Measurements from ENCODE around the gene LAMA5.

DNA sequence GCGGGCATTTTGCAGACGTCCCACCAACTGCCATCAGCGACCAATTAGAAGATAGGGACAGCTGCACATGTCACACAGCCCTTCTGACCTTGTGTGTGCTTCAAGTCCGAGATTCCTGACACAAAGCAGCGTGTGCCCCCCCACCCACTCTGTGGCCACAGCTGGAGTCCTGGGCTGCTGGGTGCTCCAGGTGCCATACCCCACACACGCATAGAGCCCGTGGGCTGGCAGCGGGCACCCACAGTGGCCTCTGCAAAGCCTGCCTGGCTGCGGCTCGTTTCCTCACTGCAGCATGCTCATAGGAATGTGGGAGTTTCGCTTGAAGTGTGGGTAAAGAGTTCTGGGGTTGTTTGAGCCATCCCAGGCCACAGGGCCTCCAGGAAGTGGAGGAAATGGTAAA is 66.8 kb downstream of the LAMA5 start:
- TF ChIP-seq, protein P1, sequence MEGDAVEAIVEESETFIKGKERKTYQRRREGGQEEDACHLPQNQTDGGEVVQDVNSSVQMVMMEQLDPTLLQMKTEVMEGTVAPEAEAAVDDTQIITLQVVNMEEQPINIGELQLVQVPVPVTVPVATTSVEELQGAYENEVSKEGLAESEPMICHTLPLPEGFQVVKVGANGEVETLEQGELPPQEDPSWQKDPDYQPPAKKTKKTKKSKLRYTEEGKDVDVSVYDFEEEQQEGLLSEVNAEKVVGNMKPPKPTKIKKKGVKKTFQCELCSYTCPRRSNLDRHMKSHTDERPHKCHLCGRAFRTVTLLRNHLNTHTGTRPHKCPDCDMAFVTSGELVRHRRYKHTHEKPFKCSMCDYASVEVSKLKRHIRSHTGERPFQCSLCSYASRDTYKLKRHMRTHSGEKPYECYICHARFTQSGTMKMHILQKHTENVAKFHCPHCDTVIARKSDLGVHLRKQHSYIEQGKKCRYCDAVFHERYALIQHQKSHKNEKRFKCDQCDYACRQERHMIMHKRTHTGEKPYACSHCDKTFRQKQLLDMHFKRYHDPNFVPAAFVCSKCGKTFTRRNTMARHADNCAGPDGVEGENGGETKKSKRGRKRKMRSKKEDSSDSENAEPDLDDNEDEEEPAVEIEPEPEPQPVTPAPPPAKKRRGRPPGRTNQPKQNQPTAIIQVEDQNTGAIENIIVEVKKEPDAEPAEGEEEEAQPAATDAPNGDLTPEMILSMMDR (IDR thresholded peaks at IDR 0.05), result no peak
- TF ChIP-seq POLR2A (IDR thresholded peaks at IDR 0.05), result no peak
- TF ChIP-seq POLR2AphosphoS5 (IDR thresholded peaks at IDR 0.05; ENCODE audit: insufficient read depth in 1 of 2, low read depth in 1 of 2), result no peak

Measured in vagina (tissue), 2 donors.